Heart left ventricle (tissue), 16 donors: Measurements from ENCODE around the gene KCTD21. TPM values are rescaled to one million over a fixed set of nuclear protein-coding genes. Genes with fewer than 3 reads are reported as not detected.

ENCODE experiments used
- ATAC-seq, 4 donors: fragments of 200-7000 bp; cut with Tn5 transposase; one replicate each; pipeline ENCODE4 v1.9.1; 2020 to 2022; ENCODE audit warnings: moderate library complexity in 4 of 4, mild to moderate bottlenecking in 3 of 4, moderate number of reproducible peaks in 1 of 4
- DNase-seq, 5 donors: peaks; one replicate each; pipeline ENCODE4 v3.0.0-alpha.2; 2020
- H3K27ac ChIP-seq, 12 donors: fragments of 200-600 bp; sonication (generic) in 4 of 12; one replicate each; pipeline versions ENCODE4 v1.5.0 to v1.8.0; 2016 to 2022; ENCODE audit warnings: mild to moderate bottlenecking in 2 of 12
- H3K27me3 ChIP-seq, 9 donors: fragments of 200-600 bp; sonication (generic) in 2 of 9; one replicate each; pipeline versions ENCODE4 v1.5.1 to v1.8.0; 2016 to 2022; ENCODE audit warnings: mild to moderate bottlenecking in 3 of 9
- H3K36me3 ChIP-seq, 9 donors: fragments of 200-600 bp; sonication (generic) in 2 of 9; one replicate each; pipeline versions ENCODE4 v1.5.0 to v1.8.0; 2018 to 2022; ENCODE audit warnings: mild to moderate bottlenecking in 2 of 9
- H3K4me1 ChIP-seq, 12 donors: fragments of 200-600 bp; sonication (generic) in 4 of 12; one replicate each; pipeline versions ENCODE4 v1.5.0 to v1.8.0; 2016 to 2022; ENCODE audit warnings: mild to moderate bottlenecking in 3 of 12
- H3K4me3 ChIP-seq, 12 donors: fragments of 200-600 bp; sonication (generic) in 4 of 12; one replicate each; pipeline versions ENCODE4 v1.5.0 to v1.8.0; 2017 to 2022; ENCODE audit warnings: mild to moderate bottlenecking in 9 of 12, moderate library complexity in 4 of 12
- H3K9me3 ChIP-seq, 12 donors: fragments of 200-600 bp; sonication (generic) in 4 of 12; one replicate each; pipeline versions ENCODE4 v1.5.0 to v1.8.0; 2016 to 2022; ENCODE audit warnings: mild to moderate bottlenecking in 1 of 12
- CTCF ChIP-seq, 12 donors: fragments of 200-600 bp; sonication (generic) in 4 of 12; IDR thresholded peaks; one replicate each; pipeline versions ENCODE4 v1.5.0 to v1.8.0; 2018 to 2022; ENCODE audit warnings: antibody characterized with exemption in 12 of 12, mild to moderate bottlenecking in 5 of 12
- POLR2A ChIP-seq, 2 donors: fragments of 450-650 bp; IDR thresholded peaks; one replicate each; pipeline ENCODE4 v1.6.1; 2017; ENCODE audit warnings: antibody characterized with exemption in 2 of 2, mild to moderate bottlenecking in 2 of 2, moderate library complexity in 2 of 2
- WGBS, 4 donors: extraction: QIAGEN DNeasy Blood & Tissue Kit in 2 of 4; methylation state at CpG; one replicate each; pipeline versions ENCODE4 v1.1.5 to v1.1.7; 2013 to 2018; 5-methylcytosine and 5-hydroxymethylcytosine counted together
- intact Hi-C, 10 donors: fragments of 100-400 bp; cut with DNase I; formaldehyde crosslinking; loops; one replicate each; pipeline versions ENCODE4 v1.11.1 to v1.14.2; 2022
- polyA plus RNA-seq, 2 donors: library from polyadenylated mRNA; stranded (reverse); fragments of 200-250 nt; gene quantifications; one replicate each; pipeline ENCODE4 v1.2.3, GENCODE V29; 2013
- total RNA-seq, 9 donors: library from RNA; depleted of rRNA in 2 of 9; stranded (reverse); fragments of >200 nt in 2 of 9; fragmentation: NEBNext Ultra II Directional in 3 of 9; extraction: Animal tissue kit (Norgen Biotek cat#: 25700) in 3 of 9; gene quantifications; one replicate each; pipeline versions ENCODE4 v1.1.0 to v1.2.4, GENCODE V29; 2016 to 2023
- donor health status: ischemic (EF 13 %, LVEDD 7.1; RV severe dilation, severe dysfunction).
- donor health status: healthy with polysubstance abuse.
- donor health status: DM: no; HTN: yes; CAD: no.
- donor health status: DM: no; HTN: no; CAD: no.
- donor health status: ischemic (EF 25% LVEDD 6.9; RV normal size, moderate dysfunction).
- donor health status: ischemic (EF 25% LVEDD 5.7; RV mildly dilated, moderate dysfunction).
- donor health status: healthy.
- donor health status: DM: yes; HTN: yes; CAD: no.
- donor health status: ischemic (EF 35%, LVEDD 5.7; RV mildly dilated, moderate dysfunction).
- donor health status: nonischemic (EF 11% LVEDD 7.7; RV severe dilation, severe dysfunction).
- donor health status: DM: yes; HTN: yes; CAD: no.
- donor health status: PGD.
- donor health status: ischemic (EF 29% LVEDD 5.4; RV normal size, mild dysfunction).
- donor health status: nonischemic (EF 23%, LVEDD 6.1; RV moderate dilation, normal function).

The KCTD21 gene
- total and polyA plus RNA-seq, 11 donors: 3.4 to 10.9 (median 7.2) TPM

GRCh38 chr11:78139422-78140391, 48.7 kb downstream of the KCTD21 start, which contains the start of gene ALG8:
Gene ALG8, minus strand, starts transcription at chr11:78139626. Its CDS starts 38 bp downstream, at chr11:78139588.
- TF ChIP-seq POLR2A (IDR thresholded peaks at IDR 0.05) (peak in 1 of 2 donors; percentile 59), CTCF (IDR thresholded peaks at IDR 0.05) (no peak)
- intact Hi-C loops: loop anchor here (2.0 to 10.0 kb wide), 8 partner anchors 48 to 425 kb away; partner anchors contain the start of genes KCTD21 (in 5 of the 10), USP35 (in 5 of the 10) and GAB2 (in 2 of the 10)
- peaks cover 0 to 13% (median 0%) of the 10 kb centered on the region in 9 donors for H3K36me3 ChIP-seq
- peaks cover 0 to 28% (median 14%) of the 10 kb centered on the region in 12 donors for H3K4me1 ChIP-seq
- no peaks in the 10 kb centered on the region for H3K9me3 ChIP-seq
- ATAC-seq (peak; percentile 97 to 99 (median 99)), DNase-seq (peak; percentile 95 to 98 (median 96))
- H3K27me3 ChIP-seq: no peaks in the 10 kb centered on the region
- peak within 1 kb of the TSS; percentile 20 to 79 (median 74) for H3K27ac ChIP-seq
- H3K4me3 ChIP-seq: peak within 1 kb of the TSS; percentile 47 to 88 (median 73)
- WGBS, 4 donors: 1 to 5% (median 3%) methylated on average over 40 to 52 of the region's 52 CpGs

- whole genome bisulfite sequencing, 4 donors: 19 to 20% (median 19%) methylated on average over 12 of the region's 12 CpGs
- peaks cover 0 to 13% (median 0%) of the 10 kb centered on the region in 9 donors for H3K36me3 ChIP-seq
- intact Hi-C loops: loop anchor here in 5 of 10 donors (2.0 to 5.0 kb wide), 4 partner anchors 48 to 288 kb away; partner anchors contain the start of genes KCTD21 (in 4 of the 5), USP35 (in 4 of the 5) and GAB2 (in 1 of the 5)
- H3K9me3 ChIP-seq: no peaks in the 10 kb centered on the region
- peak in 3 of 4 donors; percentile 1 to 22 (median 5) for ATAC-seq
- peaks cover 0 to 26% (median 14%) of the 10 kb centered on the region in 12 donors for H3K4me1 ChIP-seq
- no peak for TF ChIP-seq CTCF (IDR thresholded peaks at IDR 0.05)
- TF ChIP-seq POLR2A (IDR thresholded peaks at IDR 0.05): no peak
- no peak for DNase-seq
- H3K27me3 ChIP-seq: no peaks in the 10 kb centered on the region
- peak overlapping the region; percentile 47 to 88 (median 73) for H3K4me3 ChIP-seq
- H3K27ac ChIP-seq: peak overlapping the region; percentile 20 to 79 (median 74)
Measured at GRCh38 chr11:78138694-78139421, 49.6 kb downstream of the KCTD21 start.

GRCh38 chr11:78138291-78138690, 50.1 kb downstream of the KCTD21 start:
- DNase-seq (no peak), ATAC-seq (no peak)
- Histone ChIP-seq H3K9me3 (no peaks in the 10 kb centered on the region), H3K36me3 (peaks cover 0 to 13% (median 0%) of the 10 kb centered on the region in 9 donors), H3K4me3 (peak overlapping the region in 5 of 12 donors; percentile 65 to 88 (median 70)), H3K4me1 (peaks cover 0 to 21% (median 14%) of the 10 kb centered on the region in 12 donors), H3K27me3 (no peaks in the 10 kb centered on the region), H3K27ac (peak overlapping the region in 1 of 12 donors; percentile 74)
- intact Hi-C loops: loop anchor here in 5 of 10 donors (2.0 to 5.0 kb wide), 4 partner anchors 49 to 289 kb away; partner anchors contain the start of genes KCTD21 (in 4 of the 5), USP35 (in 4 of the 5) and GAB2 (in 1 of the 5)
- 88 to 96% (median 92%) methylated on average over 4 of the region's 4 CpGs for WGBS, 4 donors
- TF ChIP-seq CTCF (IDR thresholded peaks at IDR 0.05): no peak
- no peak for TF ChIP-seq POLR2A (IDR thresholded peaks at IDR 0.05)
